CD14-positive monocyte (primary cell): ENCODE results near the gene NAP1L4. TPM values are rescaled to one million over a fixed set of nuclear protein-coding genes. Genes with fewer than 3 reads are reported as not detected.

Experiments
- DNase-seq, 3 donors: peaks; one replicate each; pipeline ENCODE4 v3.0.0-alpha.2; 2011 to 2022
- H2AFZ ChIP-seq: 2 replicates; pipeline ENCODE4 v1.6.0; 2012; ENCODE audit warnings: mild to moderate bottlenecking, low read depth, low read length, inconsistent platforms; ENCODE audit not compliant: insufficient read depth, poor library complexity, severe bottlenecking
- H3K27ac ChIP-seq, 2 donors: 1 replicate in 1 of 2; 2 replicates in 1 of 2; pipeline ENCODE4 v1.5.1; 2012 to 2013; ENCODE audit warnings: low read length in 2 of 2, control low read depth in 1 of 2, inconsistent platforms in 1 of 2, low read depth in 1 of 2, mild to moderate bottlenecking in 1 of 2
- H3K27me3 ChIP-seq, 2 donors: one replicate each; pipeline versions ENCODE4 v1.6.0 to v1.6.1; 2011 to 2013; ENCODE audit warnings: low read length in 2 of 2; ENCODE audit not compliant: control insufficient read depth in 2 of 2, insufficient read depth in 2 of 2
- H3K36me3 ChIP-seq, 2 donors: replicated peaks in 1 of 2; 1 replicate in 1 of 2; 2 replicates in 1 of 2; pipeline versions ENCODE4 v1.5.1 to v1.6.1; 2012 to 2013; ENCODE audit warnings: low read length in 2 of 2, control low read depth in 1 of 2, inconsistent platforms in 1 of 2, mild to moderate bottlenecking in 1 of 2; ENCODE audit not compliant: insufficient read depth in 2 of 2, control insufficient read depth in 1 of 2
- H3K4me1 ChIP-seq, 2 donors: 1 replicate in 1 of 2; 2 replicates in 1 of 2; pipeline versions ENCODE4 v1.5.1 to v1.6.1; 2012 to 2013; ENCODE audit warnings: low read length in 2 of 2, control low read depth in 1 of 2, inconsistent platforms in 1 of 2, mild to moderate bottlenecking in 1 of 2, moderate library complexity in 1 of 2; ENCODE audit not compliant: insufficient read depth in 2 of 2, control insufficient read depth in 1 of 2
- H3K4me2 ChIP-seq: replicated peaks from 2 replicates; pipeline ENCODE3; 2012; ENCODE audit warnings: low read length, moderate library complexity, mild to moderate bottlenecking; ENCODE audit not compliant: poor library complexity, severe bottlenecking; ENCODE audit errors: extremely low read depth
- H3K4me3 ChIP-seq, 3 experiments: fragments of 200-600 bp in 1 of 3; sonication (generic) in 1 of 3; replicated peaks in 1 of 3; 1 replicate in 2 of 3; 2 replicates in 1 of 3; pipeline ENCODE4 v1.5.1; 2011 to 2013; ENCODE audit warnings: low read length in 3 of 3, mild to moderate bottlenecking in 3 of 3, control low read depth in 2 of 3, low read depth in 2 of 3, inconsistent platforms in 1 of 3, moderate library complexity in 1 of 3
- H3K79me2 ChIP-seq: 2 replicates; pipeline ENCODE4 v1.6.0; 2012; ENCODE audit warnings: mild to moderate bottlenecking, control low read depth, inconsistent platforms, low read length, moderate library complexity; ENCODE audit not compliant: insufficient read depth
- H3K9ac ChIP-seq: 2 replicates; pipeline ENCODE4 v1.6.0; 2017; ENCODE audit warnings: low read length, mild to moderate bottlenecking; ENCODE audit not compliant: insufficient read depth, poor library complexity, severe bottlenecking
- H3K9me3 ChIP-seq, 2 donors: replicated peaks in 1 of 2; 1 replicate in 1 of 2; 2 replicates in 1 of 2; pipeline versions ENCODE4 v1.5.1 to v1.6.1; 2012 to 2013; ENCODE audit warnings: low read length in 2 of 2, control low read depth in 1 of 2; ENCODE audit not compliant: control insufficient read depth in 1 of 2, insufficient read depth in 1 of 2
- H4K20me1 ChIP-seq: 2 replicates; pipeline ENCODE4 v1.6.0; 2012; ENCODE audit warnings: mild to moderate bottlenecking, low read length, control low read depth, moderate library complexity; ENCODE audit not compliant: insufficient read depth
- H3K27ac Mint-ChIP-seq, 7 donors: one replicate each; pipeline ENCODE4 v1.8.0; 2020; ENCODE audit warnings: mild to moderate bottlenecking in 7 of 7, mixed read lengths in 7 of 7, moderate library complexity in 6 of 7, inconsistent platforms in 2 of 7
- H3K27me3 Mint-ChIP-seq, 3 donors: one replicate each; pipeline ENCODE4 v1.8.0; 2021 to 2022; ENCODE audit warnings: low read depth in 3 of 3, mild to moderate bottlenecking in 3 of 3, mixed read lengths in 3 of 3, moderate library complexity in 3 of 3, inconsistent platforms in 1 of 3
- H3K36me3 Mint-ChIP-seq, 2 donors: one replicate each; pipeline ENCODE4 v1.8.0; 2020; ENCODE audit warnings: mixed read lengths in 2 of 2, inconsistent platforms in 1 of 2, mild to moderate bottlenecking in 1 of 2
- H3K4me1 Mint-ChIP-seq: one replicate; pipeline ENCODE4 v1.8.0; 2020; ENCODE audit warnings: mild to moderate bottlenecking, mixed read lengths
- H3K4me3 Mint-ChIP-seq, 2 donors: one replicate each; pipeline ENCODE4 v1.8.0; 2020; ENCODE audit warnings: mild to moderate bottlenecking in 2 of 2, mixed read lengths in 2 of 2, moderate library complexity in 1 of 2
- H3K9me3 Mint-ChIP-seq, 7 donors: one replicate each; pipeline ENCODE4 v1.8.0; 2020 to 2022; ENCODE audit warnings: mixed read lengths in 7 of 7, mild to moderate bottlenecking in 6 of 7, moderate library complexity in 6 of 7, inconsistent platforms in 2 of 7
- CTCF ChIP-seq: fragments of 200-600 bp; IDR thresholded peaks from one replicate; pipeline ENCODE4 v1.8.0; 2022; ENCODE audit warnings: antibody characterized with exemption, mild to moderate bottlenecking
- WGBS: methylation state at CpG from one replicate; pipeline ENCODE4 v1.1.5; 2013; ENCODE audit warnings: missing lambda C conversion rate; ENCODE audit not compliant: insufficient coverage; 5-methylcytosine and 5-hydroxymethylcytosine counted together
- intact Hi-C, 2 donors: fragments of 100-400 bp; cut with micrococcal nuclease; formaldehyde crosslinking; loops; one replicate each; pipeline versions ENCODE4 v1.15.0 to v1.15.1; 2023
- polyA plus RNA-seq, 3 donors: library from polyadenylated mRNA; depleted of rRNA in 1 of 3; unstranded in 2 of 3; stranded (reverse) in 1 of 3; fragments of 300-500 nt in 2 of 3; fragments of >200 nt in 1 of 3; fragmentation: Illumina TruSeq in 2 of 3; gene quantifications; 1 replicate in 2 of 3; 2 replicates in 1 of 3; pipeline ENCODE4 v1.2.3, GENCODE V29; 2012 to 2021

The NAP1L4 gene
- polyA plus RNA-seq, 3 donors: 42.1 to 44.9 (median 44.9) TPM

DNA sequence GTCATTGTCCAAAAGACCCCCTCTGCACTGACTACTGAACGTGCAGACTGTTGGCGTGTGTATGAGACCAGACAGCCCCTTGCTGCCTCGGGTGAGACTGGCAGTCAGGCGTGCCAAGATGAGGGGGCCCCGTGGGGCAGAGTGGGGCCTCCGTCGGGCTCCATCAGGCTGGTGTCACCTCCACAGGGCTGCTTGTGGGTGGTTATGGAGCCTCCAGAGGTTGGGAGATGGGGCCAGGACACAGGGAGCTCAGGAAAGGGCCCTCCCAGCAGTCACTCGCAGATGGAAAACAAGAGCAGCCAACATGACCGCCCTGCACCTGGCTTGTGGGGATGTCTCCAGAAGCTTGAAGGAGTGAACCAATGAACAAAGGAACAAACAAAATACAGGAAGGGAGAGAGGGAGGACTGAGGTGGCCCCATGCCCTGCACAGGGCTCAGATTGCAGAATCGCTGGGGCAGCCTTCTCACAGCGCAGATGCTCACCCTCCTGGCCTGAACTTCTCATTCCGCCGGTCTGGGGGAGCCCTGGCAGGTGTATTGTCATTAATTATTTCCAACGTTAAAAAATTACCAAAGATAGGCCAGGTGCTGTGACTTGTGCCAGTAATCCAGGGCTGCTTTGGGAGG lies 57.4 kb downstream of the NAP1L4 start:
- no peak overlapping the region for H3K4me3 Mint-ChIP-seq
- intact Hi-C loops: loop anchor here (5.0 kb wide), 2 partner anchors 37 to 58 kb away; partner anchors contain the start of gene NAP1L4 (in 2 of the 2)
- H3K27me3 Mint-ChIP-seq: peaks cover 6 to 22% (median 22%) of the 10 kb centered on the region in 3 donors
- no peaks in the 10 kb centered on the region for H3K79me2 ChIP-seq
- H3K27ac Mint-ChIP-seq: peak overlapping the region in 5 of 7 donors; percentile 8 to 98 (median 50)
- H4K20me1 ChIP-seq: no peaks in the 10 kb centered on the region
- no peak for DNase-seq
- H3K27me3 ChIP-seq: peaks cover 0 to 3% of the 10 kb centered on the region in 2 donors
- H3K4me1 ChIP-seq: peaks cover 33 to 45% of the 10 kb centered on the region in 2 donors
- peaks cover 0 to 15% of the 10 kb centered on the region in 2 donors for H3K36me3 Mint-ChIP-seq
- no peak overlapping the region for H2AFZ ChIP-seq
- TF ChIP-seq CTCF: no peak
- H3K4me1 Mint-ChIP-seq: peaks cover 29% of the 10 kb centered on the region
- H3K9me3 Mint-ChIP-seq: peaks cover 16 to 25% (median 20%) of the 10 kb centered on the region in 7 donors
- H3K4me2 ChIP-seq: no peak overlapping the region
- WGBS: 93% methylated on average over 10 of the region's 14 CpGs
- no peak overlapping the region for H3K27ac ChIP-seq
- H3K9me3 ChIP-seq: peaks cover 14 to 21% of the 10 kb centered on the region in 2 donors
- H3K36me3 ChIP-seq: no peaks in the 10 kb centered on the region
- H3K4me3 ChIP-seq: no peak overlapping the region
- no peak overlapping the region for H3K9ac ChIP-seq

DNA sequence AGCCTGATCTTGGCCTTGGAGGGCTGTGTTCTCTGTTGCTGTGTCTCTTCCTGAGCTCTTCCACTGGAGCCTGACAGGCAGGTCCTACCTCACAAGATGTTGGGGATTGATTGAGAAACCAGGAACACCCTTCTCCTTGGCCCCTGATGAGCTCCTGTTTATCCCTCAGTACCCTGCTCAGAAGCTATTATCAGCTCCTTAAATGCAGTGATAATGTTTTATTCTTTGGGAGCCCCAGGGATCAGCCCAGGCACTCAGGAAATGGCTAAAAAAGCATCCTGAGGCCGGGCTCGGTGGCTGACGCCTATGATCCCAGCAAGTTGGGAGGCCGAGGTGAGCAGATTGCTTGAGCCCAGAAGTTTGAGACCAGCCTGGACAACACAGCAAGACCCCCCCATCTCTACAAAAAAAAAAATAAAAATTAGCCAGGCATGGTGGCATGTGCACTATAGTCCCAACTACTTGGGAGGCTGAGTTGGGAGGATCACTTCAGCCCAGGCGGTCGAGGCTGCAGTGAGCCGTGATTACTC lies 58.0 kb downstream of the NAP1L4 start:
- Histone ChIP-seq H3K27ac (peak overlapping the region; percentile 98), H3K4me3 (no peak overlapping the region), H3K4me1 (peaks cover 37 to 49% of the 10 kb centered on the region in 2 donors), H3K9ac (peak overlapping the region; percentile 82), H3K4me2 (no peak overlapping the region), H4K20me1 (no peaks in the 10 kb centered on the region), H2AFZ (peak overlapping the region; percentile 69), H3K9me3 (peaks cover 13 to 18% of the 10 kb centered on the region in 2 donors), H3K27me3 (peaks cover 0 to 4% of the 10 kb centered on the region in 2 donors), H3K79me2 (no peaks in the 10 kb centered on the region), H3K36me3 (no peaks in the 10 kb centered on the region)
- TF ChIP-seq CTCF: no peak
- no peak for DNase-seq
- Mint-ChIP-seq H3K36me3 (peaks cover 0 to 12% of the 10 kb centered on the region in 2 donors), H3K9me3 (peaks cover 16 to 23% (median 21%) of the 10 kb centered on the region in 7 donors), H3K27me3 (peaks cover 7 to 24% (median 23%) of the 10 kb centered on the region in 3 donors), H3K4me1 (peaks cover 29% of the 10 kb centered on the region), H3K4me3 (no peak overlapping the region), H3K27ac (peak overlapping the region; percentile 78 to 99 (median 98))
- WGBS: 98% methylated on average over 5 of the region's 7 CpGs
- intact Hi-C loops: loop anchor here (5.0 kb wide), 2 partner anchors 37 to 58 kb away; partner anchors contain the start of gene NAP1L4 (in 2 of the 2)
